HepG2 (cell line): ENCODE measurements around the gene ZBTB7C. TPM values are rescaled to one million over a fixed set of nuclear protein-coding genes. Genes with fewer than 3 reads are reported as not detected.

ENCODE experiments used
- ATAC-seq: fragments of 200-7000 bp; cut with Tn5 transposase; 3 replicates; pipeline ENCODE4 v1.9.1; 2020; ENCODE audit warnings: mild to moderate bottlenecking, moderate library complexity
- BruUV-seq: library from RNA; stranded (reverse); fragments of 400-500 nt; replicated peaks from 2 replicates; lab custom pipeline; 2021; lab: Mats Ljungman, UMichigan
- CTCF ChIA-PET: fragments of 300-600 bp; formaldehyde crosslinking; extraction: SDS; loops from one replicate; lab custom pipeline; 2021; ENCODE audit warnings: low total read pairs, inconsistent platforms, low intra/inter-chr PET ratio; lab: Yijun Ruan, JAX
- POLR2A ChIA-PET: fragments of 350-600 bp; sonication (Branson Sonifier 250); formaldehyde crosslinking; loops from one replicate; lab custom pipeline; 2020; ENCODE audit warnings: antibody characterized with exemption, inconsistent platforms; lab: Yijun Ruan, JAX
- DNase-seq: peaks from one replicate; pipeline ENCODE4 v3.0.0-alpha.2; 2015; ENCODE audit warnings: low spot score
- FAIRE-seq: peaks from 3 replicates; lab custom pipeline; 2011; peaks lifted over from hg19 to GRCh38; lab: Jason Lieb, UNC
- H2AFZ ChIP-seq: one replicate; pipeline ENCODE4 v1.6.1; 2011; ENCODE audit warnings: low read length, inconsistent platforms
- H3K27ac ChIP-seq: fragments of 300-600 bp; 3 replicates; pipeline ENCODE4 v1.8.0; 2011; ENCODE audit warnings: mixed run types, mild to moderate bottlenecking, mixed read lengths, low read length, inconsistent platforms; ENCODE audit not compliant: insufficient read depth; ENCODE audit errors: extremely low read length
- H3K27me3 ChIP-seq, 2 experiments: fragments of 200-600 bp in 1 of 2; 2 replicates in 1 of 2; 3 replicates in 1 of 2; pipeline versions ENCODE4 v1.6.0 to v1.8.0; 2011; ENCODE audit warnings: low read length in 2 of 2, mild to moderate bottlenecking in 2 of 2, moderate library complexity in 2 of 2, inconsistent platforms in 1 of 2; ENCODE audit not compliant: insufficient read depth in 2 of 2, control insufficient read depth in 1 of 2
- H3K36me3 ChIP-seq, 2 experiments: fragments of 200-600 bp in 1 of 2; replicated peaks in 1 of 2; 2 replicates in 1 of 2; 3 replicates in 1 of 2; pipeline versions ENCODE4 v1.5.1 to v1.8.0; 2011; ENCODE audit warnings: low read length in 2 of 2, inconsistent platforms in 1 of 2; ENCODE audit not compliant: insufficient read depth in 2 of 2, control insufficient read depth in 1 of 2
- H3K4me1 ChIP-seq: 2 replicates; pipeline ENCODE4 v1.5.1; 2012; ENCODE audit warnings: low read length, inconsistent platforms; ENCODE audit not compliant: insufficient read depth
- H3K4me2 ChIP-seq: 2 replicates; pipeline ENCODE4 v1.6.0; 2011; ENCODE audit warnings: low read depth, low read length, inconsistent platforms
- H3K4me3 ChIP-seq, 3 experiments: fragments of 200-600 bp in 1 of 3; sonication (generic), shearing (Covaris generic) in 1 of 3; replicated peaks in 1 of 3; 2 replicates each; pipeline ENCODE4 v1.5.1; 2011 to 2016; ENCODE audit warnings: low read length in 3 of 3, inconsistent platforms in 2 of 3, low read depth in 2 of 3, mild to moderate bottlenecking in 2 of 3, control low read depth in 1 of 3, mixed read lengths in 1 of 3; ENCODE audit not compliant: insufficient read depth in 1 of 3
- H3K79me2 ChIP-seq: one replicate; pipeline ENCODE4 v1.6.1; 2011; ENCODE audit warnings: low read length, inconsistent platforms; ENCODE audit not compliant: insufficient read depth
- H3K9ac ChIP-seq: 2 replicates; pipeline ENCODE4 v1.6.0; 2011; ENCODE audit warnings: mild to moderate bottlenecking, low read depth, low read length, inconsistent platforms; ENCODE audit not compliant: insufficient read depth
- H3K9me3 ChIP-seq: 2 replicates; pipeline ENCODE4 v1.5.1; 2012; ENCODE audit warnings: mild to moderate bottlenecking, low read length
- H4K20me1 ChIP-seq: 2 replicates; pipeline ENCODE4 v1.6.0; 2011; ENCODE audit warnings: inconsistent platforms, mild to moderate bottlenecking, low read length, moderate library complexity; ENCODE audit not compliant: insufficient read depth
- ARHGAP35 ChIP-seq: sonication (generic); formaldehyde crosslinking; IDR thresholded peaks from 2 replicates; pipeline ENCODE4 v1.9.0; 2022; ENCODE audit warnings: mild to moderate bottlenecking, inconsistent platforms, moderate library complexity, missing genetic modification reagents, borderline replicate concordance
- ATF1 ChIP-seq: IDR thresholded peaks from 2 replicates; pipeline ENCODE4 v1.6.1; 2016; ENCODE audit warnings: mild to moderate bottlenecking, control low read depth
- CREM ChIP-seq, 2 experiments: sonication (generic) in 1 of 2; formaldehyde crosslinking in 1 of 2; IDR thresholded peaks; 2 replicates each; pipeline versions ENCODE4 v1.4.0 to v1.6.1; 2016 to 2020; ENCODE audit warnings: antibody characterized with exemption in 1 of 2, mild to moderate bottlenecking in 1 of 2, missing genetic modification reagents in 1 of 2
- FOSL2 ChIP-seq: sonication (generic); formaldehyde crosslinking; IDR thresholded peaks from 2 replicates; pipeline ENCODE4 v1.4.0; 2020; ENCODE audit warnings: missing genetic modification reagents
- GPN1 ChIP-seq: sonication (generic); formaldehyde crosslinking; IDR thresholded peaks from 2 replicates; pipeline ENCODE4 v1.5.1; 2020; ENCODE audit warnings: missing genetic modification reagents, borderline replicate concordance
- JUN ChIP-seq: sonication (generic); formaldehyde crosslinking; IDR thresholded peaks from 2 replicates; pipeline ENCODE4 v1.4.0; 2020; ENCODE audit warnings: mild to moderate bottlenecking, missing genetic modification reagents
- JUNB ChIP-seq: sonication (generic); formaldehyde crosslinking; IDR thresholded peaks from 2 replicates; pipeline ENCODE4 v1.8.0; 2022; ENCODE audit warnings: missing genetic modification reagents, mild to moderate bottlenecking, borderline replicate concordance
- PHF5A ChIP-seq: IDR thresholded peaks from one replicate; pipeline ENCODE4 v1.6.1; 2018; ENCODE audit warnings: low read depth, missing genetic modification reagents; ENCODE audit not compliant: unreplicated experiment
- ZFP36L2 ChIP-seq: sonication (generic); formaldehyde crosslinking; IDR thresholded peaks from 2 replicates; pipeline ENCODE4 v1.4.0; 2020; ENCODE audit warnings: missing genetic modification reagents
- ZMAT3 ChIP-seq: sonication (generic); formaldehyde crosslinking; conservative IDR thresholded peaks from 2 replicates; pipeline ENCODE4 v1.7.0; 2021; ENCODE audit warnings: missing genetic modification reagents
- ZNF773 ChIP-seq: sonication (generic); formaldehyde crosslinking; IDR thresholded peaks from 2 replicates; pipeline ENCODE4 v1.4.0; 2020; ENCODE audit warnings: missing genetic modification reagents, borderline replicate concordance
- WGBS: methylation state at CpG from one replicate; pipeline ENCODE4 v1.1.6; 2017; ENCODE audit warnings: low lambda C conversion rate; 5-methylcytosine and 5-hydroxymethylcytosine counted together
- in situ Hi-C: cut with HindIII; loops from 2 replicates; pipeline ENCODE4 v1.10.0; 2017; ENCODE audit warnings: low pct_unique_long_range_greater_than_20kb; ENCODE audit not compliant: extremely low pct_ligation_motif_present
- intact Hi-C: fragments of 100-400 bp; cut with micrococcal nuclease; formaldehyde crosslinking; loops from one replicate; pipeline ENCODE4 v1.10.0; 2022; ENCODE audit not compliant: unreplicated experiment
- polyA plus RNA-seq, 8 experiments: library from polyadenylated mRNA; depleted of rRNA in 3 of 8; stranded (reverse) in 7 of 8; unstranded in 1 of 8; fragments of >200 nt; fragmentation: Illumina TruSeq in 4 of 8; extraction: Trizol in 4 of 8; gene quantifications; 2 replicates each; pipeline versions ENCODE4 v1.2.1 to v1.2.3, GENCODE V29; 2011 to 2016; ENCODE audit warnings: low read depth in 4 of 8, missing spikeins in 1 of 8, mixed read lengths in 1 of 8; ENCODE audit not compliant: insufficient read depth in 1 of 8
- total RNA-seq, 5 experiments: library from RNA; depleted of rRNA; stranded (reverse); fragments of >200 nt; fragmentation: Illumina TruSeq; extraction: Trizol; gene quantifications; 2 replicates each; pipeline ENCODE4 v1.2.3, GENCODE V29; 2016; ENCODE audit warnings: low read depth in 1 of 5
- TF ChIP-seq, protein P1 (sequence below): sonication (generic); formaldehyde crosslinking; IDR thresholded peaks from 2 replicates; pipeline ENCODE4 v1.8.0; 2022; ENCODE audit warnings: missing genetic modification reagents, mild to moderate bottlenecking, inconsistent platforms, borderline replicate concordance
- TF ChIP-seq, protein P2 (sequence below): IDR thresholded peaks from 2 replicates; pipeline ENCODE4 v1.6.1; 2012; ENCODE audit warnings: inconsistent platforms
- TF ChIP-seq, protein P3 (sequence below): sonication (generic); formaldehyde crosslinking; IDR thresholded peaks from one replicate; pipeline ENCODE4 v1.5.1; 2020; ENCODE audit warnings: mild to moderate bottlenecking, missing genetic modification reagents; ENCODE audit errors: not compliant biosample characterization
- TF ChIP-seq, protein P4 (sequence below): sonication (generic); formaldehyde crosslinking; IDR thresholded peaks from 2 replicates; pipeline ENCODE4 v1.4.0; 2020; ENCODE audit warnings: missing genetic modification reagents

ZBTB7C gene
- total and polyA plus RNA-seq, 2 of the 13 experiments (the other 11 are each of a cell fraction or from before 2014, with no cell fraction given): 0.01 to 0.04 TPM

DNA sequence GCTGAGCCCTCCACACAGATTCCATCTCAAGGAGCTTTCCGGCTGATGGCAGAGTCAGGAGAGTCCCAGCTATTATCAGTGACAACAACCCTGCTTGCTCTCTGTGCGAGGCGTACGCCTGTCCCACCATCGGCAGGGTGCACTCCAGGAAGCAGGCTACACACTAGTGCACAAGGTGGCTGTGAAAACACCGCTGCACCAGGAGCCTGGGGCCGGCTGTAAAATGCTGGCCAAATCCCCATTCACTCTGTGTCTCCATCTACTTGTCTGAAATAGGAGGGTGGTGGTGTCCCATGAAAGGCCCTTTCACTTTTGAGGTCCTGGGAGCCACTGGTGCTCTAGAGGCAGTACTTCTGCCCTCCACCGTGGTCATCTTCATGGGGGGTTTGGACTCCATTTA, 295.5 kb downstream of the ZBTB7C start:
- Histone ChIP-seq H3K4me2 (no peak overlapping the region), H3K79me2 (no peaks in the 10 kb centered on the region), H3K27me3 (peaks cover 0 to 8% of the 10 kb centered on the region in 2 experiments; a peak in 2 of 5 replicates), H3K4me1 (no peaks in the 10 kb centered on the region), H3K4me3 (no peak overlapping the region), H4K20me1 (no peaks in the 10 kb centered on the region), H3K9me3 (no peaks in the 10 kb centered on the region), H3K36me3 (no peaks in the 10 kb centered on the region), H3K9ac (no peak overlapping the region), H3K27ac (no peak overlapping the region), H2AFZ (no peak overlapping the region)
- ATAC-seq: no peak
- DNase-seq: no peak
- ChIA-PET CTCF (no interaction called here), POLR2A (no interaction called here)
- intact Hi-C loops (no loop called here), in situ Hi-C loops (no loop called here)
- BruUV-seq: no TSS peak
- FAIRE-seq: no peak
- WGBS: 46% methylated on average over 8 of the region's 8 CpGs
- TF ChIP-seq, protein P1, sequence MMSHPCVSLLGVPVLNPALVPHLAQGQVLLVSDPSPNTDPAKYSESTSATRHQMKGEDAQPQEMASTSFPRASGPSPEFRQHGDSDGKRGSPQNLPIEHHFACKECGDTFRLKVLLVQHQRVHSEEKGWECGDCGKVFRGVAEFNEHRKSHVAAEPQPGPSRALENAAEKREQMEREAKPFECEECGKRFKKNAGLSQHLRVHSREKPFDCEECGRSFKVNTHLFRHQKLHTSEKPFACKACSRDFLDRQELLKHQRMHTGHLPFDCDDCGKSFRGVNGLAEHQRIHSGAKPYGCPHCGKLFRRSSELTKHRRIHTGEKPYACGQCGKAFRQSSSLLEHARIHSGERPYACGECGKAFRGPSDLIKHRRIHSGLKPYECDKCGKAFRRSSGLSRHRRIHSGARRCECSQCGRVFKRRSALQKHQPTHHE (CRISPR knock-in tag): no peak
- TF ChIP-seq FOSL2 (CRISPR knock-in tag) (no peak), GPN1 (CRISPR knock-in tag) (no peak), ZNF773 (CRISPR knock-in tag) (no peak), ZFP36L2 (CRISPR knock-in tag) (no peak), ARHGAP35 (CRISPR knock-in tag) (no peak), JUNB (CRISPR knock-in tag) (no peak), PHF5A (CRISPR knock-in tag) (no peak), ZMAT3 (no peak), JUN (CRISPR knock-in tag) (no peak), CREM (IDR thresholded peaks at IDR 0.05) (no peak), CREM (CRISPR knock-in tag; IDR thresholded peaks at IDR 0.05) (no peak), ATF1 (CRISPR knock-in tag) (no peak)
- TF ChIP-seq, protein P2, sequence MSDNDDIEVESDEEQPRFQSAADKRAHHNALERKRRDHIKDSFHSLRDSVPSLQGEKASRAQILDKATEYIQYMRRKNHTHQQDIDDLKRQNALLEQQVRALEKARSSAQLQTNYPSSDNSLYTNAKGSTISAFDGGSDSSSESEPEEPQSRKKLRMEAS: no peak
- TF ChIP-seq, protein P3, sequence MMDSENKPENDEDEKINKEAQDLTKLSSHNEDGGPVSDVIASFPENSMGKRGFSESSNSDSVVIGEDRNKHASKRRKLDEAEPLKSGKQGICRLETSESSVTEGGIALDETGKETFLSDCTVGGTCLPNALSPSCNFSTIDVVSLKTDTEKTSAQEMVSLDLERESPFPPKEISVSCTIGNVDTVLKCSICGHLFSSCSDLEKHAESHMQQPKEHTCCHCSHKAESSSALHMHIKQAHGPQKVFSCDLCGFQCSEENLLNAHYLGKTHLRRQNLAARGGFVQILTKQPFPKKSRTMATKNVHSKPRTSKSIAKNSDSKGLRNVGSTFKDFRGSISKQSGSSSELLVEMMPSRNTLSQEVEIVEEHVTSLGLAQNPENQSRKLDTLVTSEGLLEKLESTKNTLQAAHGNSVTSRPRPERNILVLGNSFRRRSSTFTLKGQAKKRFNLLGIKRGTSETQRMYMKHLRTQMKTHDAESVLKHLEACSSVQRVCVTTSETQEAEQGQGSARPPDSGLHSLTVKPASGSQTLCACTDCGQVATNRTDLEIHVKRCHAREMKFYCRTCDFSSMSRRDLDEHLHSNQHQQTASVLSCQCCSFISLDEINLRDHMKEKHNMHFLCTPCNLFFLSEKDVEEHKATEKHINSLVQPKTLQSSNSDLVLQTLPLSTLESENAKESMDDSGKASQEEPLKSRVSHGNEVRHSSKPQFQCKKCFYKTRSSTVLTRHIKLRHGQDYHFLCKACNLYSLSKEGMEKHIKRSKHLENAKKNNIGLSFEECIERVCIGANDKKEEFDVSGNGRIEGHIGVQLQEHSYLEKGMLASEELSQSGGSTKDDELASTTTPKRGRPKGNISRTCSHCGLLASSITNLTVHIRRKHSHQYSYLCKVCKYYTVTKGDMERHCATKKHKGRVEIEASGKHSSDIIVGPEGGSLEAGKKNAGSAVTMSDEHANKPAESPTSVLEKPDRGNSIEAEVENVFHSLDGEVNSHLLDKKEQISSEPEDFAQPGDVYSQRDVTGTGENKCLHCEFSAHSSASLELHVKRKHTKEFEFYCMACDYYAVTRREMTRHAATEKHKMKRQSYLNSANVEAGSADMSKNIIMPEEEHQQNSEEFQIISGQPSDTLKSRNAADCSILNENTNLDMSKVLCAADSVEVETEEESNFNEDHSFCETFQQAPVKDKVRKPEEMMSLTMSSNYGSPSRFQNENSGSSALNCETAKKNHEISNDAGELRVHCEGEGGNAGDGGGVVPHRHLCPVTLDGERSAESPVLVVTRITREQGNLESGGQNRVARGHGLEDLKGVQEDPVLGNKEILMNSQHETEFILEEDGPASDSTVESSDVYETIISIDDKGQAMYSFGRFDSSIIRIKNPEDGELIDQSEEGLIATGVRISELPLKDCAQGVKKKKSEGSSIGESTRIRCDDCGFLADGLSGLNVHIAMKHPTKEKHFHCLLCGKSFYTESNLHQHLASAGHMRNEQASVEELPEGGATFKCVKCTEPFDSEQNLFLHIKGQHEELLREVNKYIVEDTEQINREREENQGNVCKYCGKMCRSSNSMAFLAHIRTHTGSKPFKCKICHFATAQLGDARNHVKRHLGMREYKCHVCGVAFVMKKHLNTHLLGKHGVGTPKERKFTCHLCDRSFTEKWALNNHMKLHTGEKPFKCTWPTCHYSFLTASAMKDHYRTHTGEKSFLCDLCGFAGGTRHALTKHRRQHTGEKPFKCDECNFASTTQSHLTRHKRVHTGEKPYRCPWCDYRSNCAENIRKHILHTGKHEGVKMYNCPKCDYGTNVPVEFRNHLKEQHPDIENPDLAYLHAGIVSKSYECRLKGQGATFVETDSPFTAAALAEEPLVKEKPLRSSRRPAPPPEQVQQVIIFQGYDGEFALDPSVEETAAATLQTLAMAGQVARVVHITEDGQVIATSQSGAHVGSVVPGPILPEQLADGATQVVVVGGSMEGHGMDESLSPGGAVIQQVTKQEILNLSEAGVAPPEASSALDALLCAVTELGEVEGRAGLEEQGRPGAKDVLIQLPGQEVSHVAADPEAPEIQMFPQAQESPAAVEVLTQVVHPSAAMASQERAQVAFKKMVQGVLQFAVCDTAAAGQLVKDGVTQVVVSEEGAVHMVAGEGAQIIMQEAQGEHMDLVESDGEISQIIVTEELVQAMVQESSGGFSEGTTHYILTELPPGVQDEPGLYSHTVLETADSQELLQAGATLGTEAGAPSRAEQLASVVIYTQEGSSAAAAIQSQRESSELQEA (CRISPR knock-in tag): no peak
- TF ChIP-seq, protein P4, sequence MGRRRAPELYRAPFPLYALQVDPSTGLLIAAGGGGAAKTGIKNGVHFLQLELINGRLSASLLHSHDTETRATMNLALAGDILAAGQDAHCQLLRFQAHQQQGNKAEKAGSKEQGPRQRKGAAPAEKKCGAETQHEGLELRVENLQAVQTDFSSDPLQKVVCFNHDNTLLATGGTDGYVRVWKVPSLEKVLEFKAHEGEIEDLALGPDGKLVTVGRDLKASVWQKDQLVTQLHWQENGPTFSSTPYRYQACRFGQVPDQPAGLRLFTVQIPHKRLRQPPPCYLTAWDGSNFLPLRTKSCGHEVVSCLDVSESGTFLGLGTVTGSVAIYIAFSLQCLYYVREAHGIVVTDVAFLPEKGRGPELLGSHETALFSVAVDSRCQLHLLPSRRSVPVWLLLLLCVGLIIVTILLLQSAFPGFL (CRISPR knock-in tag): no peak
